HTR-8/SVneo (cell line): ENCODE data around the gene TBX4.

Experiments used
- DNase-seq: peaks from one replicate; pipeline ENCODE4 v3.0.0; 2011; ENCODE audit warnings: low spot score, mixed read lengths; ENCODE audit not compliant: insufficient read length
- FAIRE-seq: peaks from 2 replicates; lab custom pipeline; 2011; peaks lifted over from hg19 to GRCh38; lab: Jason Lieb, UNC

The TBX4 gene

DNA sequence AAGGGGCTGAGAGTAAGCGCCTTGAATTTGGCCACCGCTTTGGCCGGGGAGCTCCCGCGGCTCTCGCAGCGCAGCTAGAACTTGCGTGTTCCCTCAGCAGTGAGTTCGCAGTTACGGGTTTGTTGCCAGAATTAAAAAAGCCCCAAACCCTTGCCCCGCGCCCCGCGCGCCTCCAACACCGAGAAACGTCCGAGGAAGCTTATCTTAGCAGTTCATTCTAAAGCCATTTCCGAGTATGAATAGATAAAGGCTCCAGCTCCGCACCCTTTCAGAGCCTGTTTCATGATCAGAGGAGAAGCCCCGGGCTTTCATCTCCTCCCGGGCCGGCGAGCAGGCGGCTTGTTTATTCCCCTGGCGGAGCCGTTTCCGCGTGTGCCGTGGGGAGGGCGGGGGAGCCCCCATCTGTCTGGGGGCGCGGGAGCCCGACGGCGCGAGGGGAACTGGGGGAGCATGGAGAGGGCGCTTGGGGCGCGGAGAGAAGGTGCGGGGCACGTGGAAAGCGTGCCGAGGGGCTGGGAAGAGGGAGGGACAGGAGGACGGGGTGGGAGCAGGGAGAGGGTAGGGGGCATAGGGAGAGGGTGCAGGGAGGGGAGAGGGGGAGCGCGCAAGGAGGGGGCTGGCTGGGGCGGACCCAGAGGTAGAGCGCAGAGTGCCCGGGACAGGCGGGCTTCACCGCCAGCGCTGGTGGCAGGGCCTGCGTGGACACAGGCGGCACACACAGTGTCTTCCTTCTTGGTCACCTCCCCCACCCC lies 9.9 kb downstream of the TBX4 start:
- FAIRE-seq, result no peak
- DNase-seq, result no peak

DNA sequence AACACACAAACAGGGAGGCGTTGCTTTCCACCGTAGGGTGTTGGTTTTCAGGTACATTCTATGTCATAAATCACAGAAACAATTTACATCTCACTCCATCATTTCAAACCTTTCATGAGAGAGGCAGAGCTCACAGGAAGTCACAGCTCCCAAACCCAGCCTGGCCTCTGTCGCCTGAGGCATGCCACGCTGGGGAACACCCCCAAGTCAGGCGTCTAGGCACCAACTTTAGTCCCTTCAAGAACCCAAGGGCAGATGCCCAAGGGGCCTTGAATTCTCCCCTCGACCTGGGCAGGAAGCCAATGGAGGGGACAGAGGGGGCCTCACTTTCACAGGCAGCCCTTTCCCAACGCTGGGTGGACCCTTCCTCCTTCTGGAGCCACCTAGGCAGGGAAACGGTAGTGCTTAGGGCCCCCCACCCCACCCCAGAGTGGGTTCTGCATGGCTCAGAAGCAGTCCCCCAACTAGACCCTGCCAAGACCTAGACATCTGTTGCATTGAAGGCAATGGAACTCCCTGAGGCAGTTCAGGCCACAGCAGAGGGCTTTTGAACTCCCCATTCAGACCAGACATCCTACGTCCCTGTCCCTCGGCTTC lies 10.6 kb downstream of the TBX4 start:
- no peak for FAIRE-seq
- DNase-seq, result no peak

DNA sequence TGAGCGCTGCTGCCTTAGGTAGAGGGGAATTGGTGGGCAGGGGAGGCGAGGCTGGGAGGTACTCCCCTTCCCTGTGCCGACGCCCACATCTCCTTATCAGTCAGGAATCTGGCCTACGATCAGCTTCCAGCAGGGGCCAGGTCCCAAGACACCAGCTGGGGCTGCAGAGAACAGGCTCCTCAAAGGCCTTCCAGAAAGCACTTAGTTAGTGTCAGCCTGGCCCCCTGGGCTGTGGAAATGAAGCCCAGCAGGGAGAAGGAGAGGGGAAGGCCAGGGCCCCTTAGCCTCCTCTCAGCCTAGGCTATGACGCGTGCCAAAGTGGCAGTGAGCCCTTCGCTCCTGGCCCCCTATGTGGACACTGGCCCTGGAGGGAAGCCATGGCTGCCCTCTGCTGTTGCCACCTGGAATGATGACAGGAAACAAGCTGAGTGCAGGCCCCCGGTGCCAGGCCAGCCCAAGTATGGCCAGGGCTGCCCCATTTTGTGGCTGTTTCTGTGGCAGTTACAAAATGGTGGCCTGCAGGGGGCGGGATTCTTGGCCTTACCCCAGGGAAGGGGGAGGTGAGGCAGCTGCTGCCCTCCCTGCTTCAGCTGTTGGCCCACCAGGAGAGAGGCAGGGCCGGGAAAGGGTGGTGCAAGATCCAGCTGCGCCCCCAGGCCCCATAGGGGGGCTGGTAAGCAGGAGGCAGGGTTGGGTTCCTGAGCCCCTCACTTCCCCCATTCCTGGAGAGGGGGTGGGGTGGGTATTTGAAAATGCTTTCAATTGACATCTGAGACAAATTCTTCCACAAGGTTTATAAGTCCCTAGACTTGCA lies 11.3 kb downstream of the TBX4 start:
- FAIRE-seq, result peak; percentile 72
- no peak for DNase-seq

DNA sequence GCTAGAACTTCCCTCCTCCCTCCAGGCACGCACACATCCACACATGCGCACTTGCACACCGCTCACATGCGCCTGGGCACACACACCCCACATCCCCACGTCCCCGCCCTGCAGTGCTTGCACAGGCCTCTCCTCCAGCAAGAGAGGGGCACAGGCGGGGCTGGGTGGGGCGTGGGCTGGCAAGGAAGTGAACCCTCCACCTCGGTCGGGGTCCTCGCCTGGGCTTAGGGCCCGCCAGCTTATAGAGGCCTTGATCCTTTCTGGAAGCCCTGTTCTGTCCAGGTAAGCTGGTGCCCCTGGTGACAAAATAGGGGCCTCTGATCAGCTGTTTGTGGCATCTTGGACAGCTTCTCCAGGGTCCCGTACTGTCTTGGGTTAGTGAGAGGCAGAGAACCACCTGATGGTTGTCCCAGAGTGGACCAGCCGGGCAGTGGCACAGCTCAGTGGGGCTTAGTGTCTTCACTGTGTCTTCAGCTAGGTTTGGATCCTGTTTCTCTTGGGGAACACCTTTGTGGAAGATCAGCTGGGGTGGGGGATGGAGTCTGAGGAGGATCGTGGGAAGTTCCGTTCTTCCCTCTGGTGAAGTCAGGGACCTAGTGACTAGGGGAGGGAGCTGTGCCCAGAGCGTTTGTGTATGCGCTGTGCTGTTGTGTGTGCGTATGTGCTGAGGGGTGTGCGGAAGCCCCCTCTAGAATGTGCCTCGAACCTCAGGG lies 12.1 kb downstream of the TBX4 start:
- FAIRE-seq, result peak; percentile 31
- no peak for DNase-seq

DNA sequence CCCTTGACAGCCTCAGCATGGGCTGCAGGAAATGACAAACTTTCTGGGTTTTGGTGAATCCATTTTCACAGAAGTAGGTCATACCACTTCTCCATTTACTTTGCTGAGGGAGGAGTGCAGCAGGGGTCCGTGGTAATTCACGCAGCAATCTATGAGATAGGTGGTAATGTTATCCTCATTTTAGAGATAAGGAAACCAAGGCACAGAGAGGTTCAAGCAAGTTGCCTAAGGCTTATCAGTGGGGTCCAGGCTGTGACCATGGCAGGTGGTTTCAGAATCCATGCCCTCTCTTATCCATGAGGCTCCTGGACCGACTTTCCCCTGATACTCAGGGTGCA lies 12.6 kb downstream of the TBX4 start:
- no peak for FAIRE-seq
- no peak for DNase-seq

DNA sequence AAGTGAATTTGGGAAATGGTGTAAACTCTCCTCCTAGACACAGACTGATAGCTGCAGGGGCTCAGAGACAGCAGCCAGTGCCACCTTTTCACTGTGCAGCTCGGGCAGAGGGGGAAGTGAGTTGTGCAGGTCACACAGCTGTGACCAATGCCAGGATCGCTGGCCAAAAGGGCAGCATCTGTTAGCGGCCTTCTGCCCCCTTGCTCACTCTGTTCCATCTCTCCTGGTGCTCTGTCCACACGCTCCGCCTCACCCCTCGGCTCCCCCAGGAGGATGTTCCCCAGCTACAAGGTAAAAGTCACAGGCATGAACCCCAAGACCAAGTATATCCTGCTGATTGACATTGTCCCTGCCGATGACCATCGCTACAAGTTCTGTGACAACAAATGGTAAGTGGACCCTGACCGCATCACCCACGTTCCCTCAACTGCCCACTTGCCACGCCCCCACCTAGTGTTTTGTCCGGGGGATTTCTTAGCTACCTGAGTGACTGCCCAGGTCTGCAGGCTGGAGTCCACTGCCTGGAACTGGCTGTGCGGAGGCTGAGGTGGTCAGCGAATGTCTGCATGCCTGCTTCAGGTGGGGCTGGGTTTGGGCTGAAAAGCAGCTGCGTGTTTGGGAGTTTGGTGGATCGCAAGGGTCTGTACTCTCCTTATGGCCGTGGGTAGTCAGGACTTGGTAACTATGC lies 13.5 kb downstream of the TBX4 start:
- no peak for DNase-seq
- peak; percentile 74 for FAIRE-seq

DNA sequence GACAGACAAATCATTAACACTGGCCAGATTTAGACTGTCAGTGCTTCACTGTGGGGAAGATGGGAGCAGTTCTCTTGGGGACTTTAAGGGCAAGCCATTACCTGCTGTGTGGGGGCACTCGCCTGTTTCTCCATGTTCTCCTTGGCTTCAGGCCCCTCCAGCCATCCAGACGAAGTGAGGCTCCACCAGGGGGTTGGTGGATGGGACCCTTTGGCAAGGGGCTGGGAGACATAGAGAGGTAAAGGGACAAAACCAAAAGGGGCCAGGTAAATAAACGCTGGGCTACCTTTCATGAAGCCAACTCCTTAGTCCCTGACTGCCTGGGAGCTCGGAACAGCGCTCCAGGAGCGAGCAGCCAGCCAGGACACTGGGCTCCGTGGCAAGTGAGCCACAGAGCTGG lies 14.0 kb downstream of the TBX4 start:
- DNase-seq (no peak), FAIRE-seq (peak; percentile 86)

DNA sequence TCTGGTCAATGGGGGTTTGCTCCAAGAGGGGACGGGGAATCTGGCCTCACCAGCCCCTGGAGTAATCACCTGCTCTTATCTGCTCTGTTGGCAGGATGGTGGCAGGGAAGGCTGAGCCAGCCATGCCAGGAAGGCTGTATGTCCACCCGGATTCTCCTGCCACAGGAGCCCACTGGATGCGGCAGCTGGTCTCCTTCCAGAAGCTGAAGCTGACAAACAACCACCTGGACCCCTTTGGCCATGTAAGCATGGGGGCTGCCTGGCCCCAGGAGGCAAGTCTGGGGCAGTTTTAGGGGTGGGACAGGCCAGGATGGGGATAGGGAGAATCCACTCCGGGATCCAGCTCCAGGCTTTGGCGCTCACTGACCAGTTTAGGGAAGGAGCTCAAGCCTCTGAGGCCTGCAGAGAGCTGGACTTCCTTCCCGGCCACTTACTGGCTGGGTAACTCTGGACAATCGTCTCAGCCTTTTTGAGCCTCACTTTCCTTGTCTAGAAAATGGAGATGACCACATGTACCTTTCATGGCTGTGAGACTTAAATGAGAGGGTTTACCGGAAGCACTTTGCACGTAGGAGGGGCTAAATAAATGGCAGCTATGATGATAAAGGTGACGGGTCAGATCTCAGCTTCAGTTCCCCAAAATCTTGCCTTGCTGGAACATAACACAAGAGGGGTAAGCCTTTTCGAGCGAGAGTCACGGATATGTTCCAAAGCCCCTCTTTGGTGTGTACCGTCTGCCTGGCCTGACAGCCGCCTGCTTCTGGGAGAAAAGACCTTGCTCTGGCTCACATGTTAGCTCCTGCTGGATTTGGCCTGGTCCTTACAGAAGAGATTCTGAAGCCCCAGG lies 15.4 kb downstream of the TBX4 start:
- FAIRE-seq (peak; percentile 89), DNase-seq (peak; percentile 67)

DNA sequence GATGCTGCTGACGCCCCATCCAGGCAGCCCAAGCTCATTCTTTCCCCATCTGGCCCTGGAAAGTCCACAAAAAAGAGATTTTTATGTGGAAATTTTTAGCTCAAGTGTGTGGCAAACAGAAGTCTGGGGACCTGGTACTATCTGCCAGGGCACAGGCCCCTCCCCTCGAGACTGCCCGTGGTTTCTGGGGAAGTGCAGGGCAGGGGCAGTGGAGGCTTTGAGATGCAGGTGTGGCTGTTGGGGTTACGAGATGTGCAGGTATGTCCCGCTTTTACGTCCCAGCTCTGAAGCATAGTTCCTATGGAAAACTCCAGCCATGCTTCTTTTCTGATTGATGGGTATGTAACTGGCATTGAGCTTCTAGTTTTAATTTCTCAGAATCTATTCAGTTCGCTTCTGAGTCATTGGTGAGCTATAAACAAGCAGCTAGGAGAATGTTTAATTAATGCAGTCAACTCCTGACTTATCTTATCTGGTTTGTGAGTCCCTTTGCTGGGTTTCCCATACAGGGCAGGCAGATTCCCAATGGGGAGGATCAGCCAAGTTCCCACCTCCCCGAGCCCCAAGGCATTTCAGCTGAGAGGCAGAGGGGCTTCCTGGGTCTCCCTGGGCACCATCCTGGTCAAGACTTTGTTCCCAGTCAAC lies 16.2 kb downstream of the TBX4 start:
- peak; percentile 66 for FAIRE-seq
- DNase-seq, result no peak

DNA sequence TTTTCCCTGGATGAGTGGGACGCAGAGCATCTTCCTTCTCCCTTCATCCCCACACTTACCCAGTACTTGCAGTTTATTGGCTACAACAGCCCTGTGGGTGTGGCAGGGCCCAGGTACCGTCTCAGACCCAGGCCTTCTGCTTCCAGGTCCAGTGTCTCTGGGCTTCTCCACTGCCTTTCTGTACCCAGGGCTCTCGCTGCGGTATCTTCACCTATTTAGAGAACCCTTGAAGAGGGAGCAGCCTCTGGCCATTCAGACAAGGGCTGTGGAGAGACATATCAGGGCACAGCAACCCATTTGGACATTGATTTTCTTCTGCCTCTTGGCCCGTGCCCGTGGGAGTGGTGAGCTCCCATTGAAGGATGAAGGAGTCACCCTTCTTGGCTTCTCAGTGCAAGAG lies 17.3 kb downstream of the TBX4 start:
- FAIRE-seq (peak; percentile 51), DNase-seq (no peak)

DNA sequence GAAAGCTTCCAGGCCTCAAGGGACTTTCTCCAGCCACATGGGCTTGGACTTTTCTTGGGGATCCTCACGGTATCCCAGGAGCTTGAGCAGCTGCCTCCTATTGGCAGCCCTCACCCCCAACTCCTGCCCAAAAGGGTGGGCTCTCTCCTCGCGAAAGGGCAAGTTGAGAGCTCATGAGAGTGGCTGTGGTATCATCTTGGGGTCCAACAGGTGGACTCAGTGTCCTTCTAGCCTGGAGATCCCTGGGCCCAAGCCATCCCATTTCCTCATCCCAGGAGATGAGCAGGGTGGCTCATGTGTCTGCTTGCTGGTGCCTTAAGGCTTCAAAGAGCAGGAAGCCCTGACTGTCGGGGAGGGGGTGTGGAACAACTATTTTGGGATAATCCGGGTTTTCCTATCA lies 17.7 kb downstream of the TBX4 start:
- no peak for DNase-seq
- no peak for FAIRE-seq

DNA sequence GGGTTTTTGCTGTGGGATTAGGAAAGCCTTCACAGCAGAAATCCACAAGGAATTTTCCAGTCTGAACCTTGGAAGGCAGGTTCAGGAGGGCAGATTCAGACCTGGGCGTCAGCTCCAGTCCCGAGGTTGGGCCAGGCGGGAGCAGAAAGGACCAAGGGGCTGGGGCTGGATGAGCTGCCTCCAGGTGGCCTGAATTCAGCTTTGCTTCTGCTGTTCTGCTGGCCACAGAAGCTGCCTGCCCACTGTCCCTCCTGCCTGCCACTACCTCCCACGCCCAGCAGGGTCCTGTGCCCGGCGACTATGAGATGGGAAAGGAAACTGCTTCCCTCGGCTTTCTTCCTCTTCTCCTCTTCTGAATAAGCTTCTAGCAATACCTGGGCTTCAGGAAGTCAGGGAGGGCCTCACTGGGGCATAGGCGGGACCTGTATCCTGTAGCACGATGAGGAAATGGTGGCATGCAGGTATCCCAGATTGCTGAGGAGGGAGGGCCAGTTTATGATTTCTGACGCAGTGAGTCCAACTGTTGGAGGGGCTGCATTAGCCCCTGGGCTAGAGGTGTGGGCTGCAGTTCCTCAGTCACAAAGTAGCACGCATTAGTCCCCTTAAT lies 18.4 kb downstream of the TBX4 start:
- FAIRE-seq (no peak), DNase-seq (no peak)

DNA sequence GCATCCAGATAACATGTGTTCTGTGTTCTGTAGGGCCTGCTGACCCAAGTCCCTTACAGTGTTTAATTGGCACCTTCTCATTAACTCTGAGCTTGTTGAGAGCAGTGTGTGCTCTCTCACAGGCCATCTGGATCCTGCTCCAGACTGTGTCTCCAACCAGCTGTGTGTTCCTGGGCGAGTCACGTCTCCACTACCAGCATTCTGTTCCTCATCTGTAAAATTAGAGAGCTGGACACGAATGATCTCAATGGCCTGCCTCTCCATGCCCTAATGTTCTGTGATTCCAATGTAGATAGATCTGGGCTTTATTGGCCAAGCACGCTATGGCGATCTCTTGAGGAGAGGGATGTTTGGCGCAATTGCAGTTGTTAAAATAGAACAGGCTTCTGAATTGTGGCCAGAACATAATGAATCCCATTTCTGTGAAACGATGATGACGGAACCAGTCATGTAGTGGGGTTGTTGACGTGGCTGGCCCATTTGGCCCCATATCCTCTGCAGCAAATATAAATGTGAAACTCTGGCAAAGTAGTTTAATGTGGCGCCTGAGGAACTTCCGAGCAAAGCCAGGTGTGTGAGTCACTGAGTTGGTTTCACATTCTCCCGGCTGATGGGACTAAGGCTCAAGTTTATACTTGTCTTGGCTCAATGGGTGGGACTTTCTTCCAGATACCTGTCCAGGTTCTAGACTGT lies 22.2 kb downstream of the TBX4 start:
- DNase-seq (no peak), FAIRE-seq (peak; percentile 9)

DNA sequence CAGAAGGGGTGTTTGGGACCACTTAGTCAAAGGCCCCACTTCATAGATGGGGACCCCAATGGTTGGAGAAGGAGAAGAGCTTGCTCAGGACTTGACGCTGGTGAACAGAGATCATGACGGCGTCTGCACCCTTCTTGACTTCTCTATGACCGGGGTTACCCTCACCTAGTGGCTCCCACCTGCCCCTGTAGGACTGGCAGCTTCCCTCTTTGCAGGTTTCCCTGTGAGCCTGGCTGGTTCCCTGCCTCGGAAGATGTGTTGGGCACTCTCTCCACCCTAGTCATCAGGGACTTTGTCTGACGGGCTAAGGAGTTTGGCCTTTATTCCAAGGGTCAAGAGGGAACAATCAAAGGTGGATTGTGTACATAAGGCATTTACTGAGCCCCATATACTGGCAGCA lies 22.7 kb downstream of the TBX4 start:
- FAIRE-seq (no peak), DNase-seq (no peak)

DNA sequence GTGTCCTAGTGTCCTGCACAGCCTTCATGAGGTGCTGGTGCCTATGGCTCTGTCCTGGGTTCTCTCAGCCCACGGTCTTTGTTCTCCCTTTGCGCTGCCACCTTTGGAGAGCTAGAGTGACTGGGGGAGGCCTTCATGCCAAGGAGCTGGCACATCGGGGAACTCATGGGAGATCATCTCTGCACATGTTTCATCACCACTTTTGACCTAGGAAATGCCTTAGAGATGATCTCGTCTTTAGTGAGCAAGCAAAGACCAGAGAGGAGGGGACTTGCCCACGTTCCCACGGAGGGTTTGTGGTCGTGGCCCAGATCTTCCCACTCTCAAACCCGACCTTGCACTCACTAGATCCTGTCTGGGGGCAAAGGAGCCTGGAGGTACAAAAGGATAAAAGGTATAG lies 23.5 kb downstream of the TBX4 start:
- DNase-seq, result peak; percentile 51

DNA sequence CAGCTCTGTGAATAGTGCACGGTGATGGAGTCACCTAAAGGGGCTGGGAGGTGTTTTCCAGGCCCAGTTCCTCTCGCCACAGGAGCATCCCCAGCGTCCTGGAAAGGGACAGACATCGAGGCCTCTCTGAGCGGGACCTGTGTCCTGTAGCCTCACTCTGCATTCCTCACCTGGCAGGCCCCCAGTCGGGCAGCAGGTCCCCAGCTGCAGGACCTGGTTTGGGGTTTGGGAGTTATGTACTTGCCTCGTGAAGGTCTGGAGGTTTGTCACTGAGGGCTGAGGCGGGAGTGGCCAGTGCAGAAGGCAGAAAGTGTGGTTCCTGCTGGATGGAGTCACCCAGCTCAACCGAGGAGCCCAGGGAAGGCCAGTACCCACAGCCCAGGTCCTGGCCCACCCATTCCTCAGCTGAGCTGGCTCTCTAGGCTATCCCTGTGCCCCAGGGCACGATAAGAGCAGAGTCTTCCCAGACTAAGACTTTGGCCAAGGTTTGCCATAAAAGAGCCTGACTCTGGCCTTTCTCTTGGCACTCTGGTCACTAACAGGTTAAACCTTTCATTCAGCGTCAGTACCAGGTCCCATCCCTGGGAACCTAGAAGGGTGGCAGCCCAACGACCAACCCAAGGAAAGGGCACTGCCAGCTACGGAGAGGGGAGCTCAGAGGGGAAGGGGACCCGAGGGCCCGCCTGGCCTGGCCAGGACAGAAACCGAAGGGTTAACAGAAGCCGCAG lies 24.4 kb downstream of the TBX4 start:
- DNase-seq, result no peak
- FAIRE-seq, result no peak

More for the DNA sequence above, 23.5 kb downstream of the TBX4 start:
- no peak for FAIRE-seq

DNA sequence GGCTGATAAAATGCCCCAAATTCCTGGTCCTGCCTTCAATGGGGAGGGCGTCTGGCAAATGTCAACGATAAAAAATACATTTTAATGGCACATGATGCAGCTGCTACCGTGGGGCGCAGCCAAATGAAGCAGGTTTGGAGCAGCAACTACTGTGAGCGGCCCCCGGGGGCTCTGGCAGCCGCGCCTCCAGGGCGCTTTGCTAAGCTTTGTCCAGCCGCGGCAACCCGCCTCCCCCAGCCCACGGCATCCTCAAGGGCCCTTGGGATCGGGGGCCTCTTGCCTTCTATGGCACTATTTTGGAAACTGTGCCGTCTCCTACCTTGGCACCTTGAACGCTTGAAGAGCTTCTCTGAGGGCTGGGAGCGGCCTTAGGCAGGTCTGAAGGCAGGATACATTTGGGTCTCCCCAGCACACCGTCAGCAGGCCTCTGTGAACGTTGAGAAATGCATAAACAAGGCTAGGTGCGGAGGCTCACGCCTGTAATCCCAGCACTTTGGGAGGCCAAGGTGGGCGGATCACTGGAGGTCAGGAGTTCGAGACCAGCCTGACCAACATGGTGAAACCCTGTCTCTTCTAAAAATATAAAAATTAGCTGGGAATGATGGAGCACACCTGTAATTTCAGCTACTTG lies 25.1 kb downstream of the TBX4 start:
- no peak for DNase-seq
- FAIRE-seq, result no peak
